Measurements from ENCODE around the gene ABI1.

ABI1 gene

GRCh38 chr10:26854524-26854923 lies 6.2 kb downstream of the ABI1 start:
- no peak for DNase-seq

GRCh38 chr10:26844396-26844975 lies 16.3 kb downstream of the ABI1 start:
- DNase-seq: no peak

GRCh38 chr10:26843736-26844135 lies 17.0 kb downstream of the ABI1 start:
- no peak for DNase-seq

- no peak for DNase-seq
Observed at GRCh38 chr10:26841733-26842317, 18.9 kb downstream of the ABI1 start.

GRCh38 chr10:26840938-26841732 lies 19.6 kb downstream of the ABI1 start:
- no peak for DNase-seq

GRCh38 chr10:26839966-26840627 lies 20.7 kb downstream of the ABI1 start:
- DNase-seq: peak; percentile 36

- peak; percentile 21 for DNase-seq
Observed at GRCh38 chr10:26837139-26837538, 23.6 kb downstream of the ABI1 start.

- no peak for DNase-seq
Observed at GRCh38 chr10:26835025-26835424, 25.7 kb downstream of the ABI1 start.

GRCh38 chr10:26832960-26833359 lies 27.8 kb downstream of the ABI1 start:
- no peak for DNase-seq

- DNase-seq: no peak
Observed at GRCh38 chr10:26831936-26832335, 28.8 kb downstream of the ABI1 start.

GRCh38 chr10:26829810-26830515 lies 30.8 kb downstream of the ABI1 start:
- DNase-seq: no peak

- DNase-seq: no peak
Observed at GRCh38 chr10:26824015-26824690, 36.6 kb downstream of the ABI1 start.

GRCh38 chr10:26821699-26822570 lies 38.8 kb downstream of the ABI1 start:
- DNase-seq: peak; percentile 12

- no peak for DNase-seq
Observed at GRCh38 chr10:26815500-26815899, 45.3 kb downstream of the ABI1 start.

- no peak for DNase-seq
Observed at GRCh38 chr10:26810435-26811026, 50.2 kb downstream of the ABI1 start.

- DNase-seq: no peak
Observed at GRCh38 chr10:26809973-26810372, 50.8 kb downstream of the ABI1 start.

GRCh38 chr10:26807532-26807931 lies 53.2 kb downstream of the ABI1 start:
- no peak for DNase-seq

- no peak for DNase-seq
Observed at GRCh38 chr10:26806557-26806956, 54.2 kb downstream of the ABI1 start.

GRCh38 chr10:26805567-26806245 lies 55.1 kb downstream of the ABI1 start:
- DNase-seq: no peak

Measured in NCI-H2029 treated with DMSO at 0.1 percent for 48 hours (cell line).